H1 (cell line): Measurements from ENCODE around the gene SLC22A14. TPM values are rescaled to one million over a fixed set of nuclear protein-coding genes. Genes with fewer than 3 reads are reported as not detected.

ENCODE experiments used
- CTCF ChIA-PET: fragments of 300-600 bp; sonication (Branson Sonifier 250); formaldehyde crosslinking; loops from one replicate; lab custom pipeline; 2021; ENCODE audit not compliant: partially characterized antibody; lab: Charles Lee
- POLR2A ChIA-PET: fragments of 300-600 bp; sonication (Branson Sonifier 250); formaldehyde crosslinking; loops from one replicate; lab custom pipeline; 2021; ENCODE audit warnings: inconsistent platforms; ENCODE audit not compliant: partially characterized antibody; lab: Charles Lee
- DNase-seq, 2 experiments: peaks; one replicate each; pipeline versions ENCODE4 v3.0.0 to v3.0.0-alpha.2; 2010 to 2022; ENCODE audit warnings: low spot score in 2 of 2, low read depth in 1 of 2, mixed read lengths in 1 of 2
- FAIRE-seq: peaks from 2 replicates; lab custom pipeline; 2011; peaks lifted over from hg19 to GRCh38; lab: Jason Lieb, UNC
- H2AFZ ChIP-seq: 2 replicates; pipeline ENCODE4 v1.8.1; 2012; ENCODE audit warnings: low read length, inconsistent platforms
- H2AK5ac ChIP-seq: 2 replicates; pipeline ENCODE4 v1.6.1; 2013; ENCODE audit warnings: low read depth, low read length
- H2BK120ac ChIP-seq: replicated peaks from 2 replicates; pipeline ENCODE3; 2013; ENCODE audit warnings: low read depth, low read length, inconsistent platforms
- H2BK12ac ChIP-seq: 2 replicates; pipeline ENCODE4 v1.6.1; 2013; ENCODE audit warnings: low read depth, low read length
- H2BK15ac ChIP-seq: 2 replicates; pipeline ENCODE4 v1.6.1; 2013; ENCODE audit warnings: low read length
- H2BK20ac ChIP-seq: 2 replicates; pipeline ENCODE4 v1.6.1; 2013; ENCODE audit warnings: low read length
- H2BK5ac ChIP-seq: 2 replicates; pipeline ENCODE4 v1.6.1; 2013; ENCODE audit warnings: low read depth, low read length
- H3K14ac ChIP-seq: 2 replicates; pipeline ENCODE4 v1.6.1; 2013; ENCODE audit warnings: inconsistent platforms; ENCODE audit not compliant: insufficient read length
- H3K18ac ChIP-seq: 2 replicates; pipeline ENCODE4 v1.6.1; 2013; ENCODE audit warnings: low read length; ENCODE audit errors: extremely low read depth
- H3K23ac ChIP-seq: 2 replicates; pipeline ENCODE4 v1.6.1; 2013; ENCODE audit warnings: inconsistent platforms; ENCODE audit not compliant: insufficient read length
- H3K23me2 ChIP-seq: 2 replicates; pipeline ENCODE4 v1.6.1; 2013; ENCODE audit warnings: low read depth, low read length
- H3K27ac ChIP-seq: 2 replicates; pipeline ENCODE4 v1.6.1; 2011; ENCODE audit warnings: low read depth, low read length, inconsistent platforms
- H3K27me3 ChIP-seq, 4 experiments: replicated peaks in 1 of 4; 1 replicate in 1 of 4; 2 replicates in 3 of 4; pipeline versions ENCODE4 v1.6.1 to v1.8.1; 2011 to 2013; ENCODE audit warnings: low read length in 3 of 4, mild to moderate bottlenecking in 3 of 4, inconsistent platforms in 2 of 4, mixed read lengths in 2 of 4, moderate library complexity in 1 of 4; ENCODE audit not compliant: control insufficient read depth in 3 of 4, insufficient read depth in 3 of 4; ENCODE audit errors: extremely low read depth in 1 of 4
- H3K36me3 ChIP-seq, 4 experiments: 2 replicates each; pipeline versions ENCODE4 v1.6.1 to v1.8.1; 2011 to 2013; ENCODE audit warnings: mild to moderate bottlenecking in 4 of 4, low read length in 3 of 4, moderate library complexity in 2 of 4, control low read depth in 1 of 4, inconsistent platforms in 1 of 4; ENCODE audit not compliant: insufficient read depth in 4 of 4, control insufficient read depth in 2 of 4
- H3K4ac ChIP-seq: replicated peaks from 2 replicates; pipeline ENCODE3; 2013; ENCODE audit warnings: low read length, low read depth, mixed read lengths, inconsistent platforms; ENCODE audit not compliant: insufficient read length
- H3K4me1 ChIP-seq, 4 experiments: replicated peaks in 1 of 4; 1 replicate in 1 of 4; 2 replicates in 3 of 4; pipeline versions ENCODE4 v1.6.1 to v1.8.1; 2011 to 2013; ENCODE audit warnings: low read length in 3 of 4, inconsistent platforms in 2 of 4, mixed read lengths in 1 of 4; ENCODE audit not compliant: insufficient read depth in 4 of 4, control insufficient read depth in 3 of 4
- H3K4me2 ChIP-seq, 2 experiments: 2 replicates each; pipeline versions ENCODE4 v1.6.1 to v1.8.1; 2011 to 2013; ENCODE audit warnings: low read depth in 2 of 2, low read length in 2 of 2, control low read depth in 1 of 2, inconsistent platforms in 1 of 2, mild to moderate bottlenecking in 1 of 2; ENCODE audit not compliant: insufficient read depth in 1 of 2
- H3K4me3 ChIP-seq, 4 experiments: fragments of 200-600, 300-600 bp in 1 of 4; sonication (generic), shearing (Covaris generic), sonication (Bioruptor Twin) in 1 of 4; 2 replicates each; pipeline versions ENCODE4 v1.5.1 to v1.8.1; 2011 to 2016; ENCODE audit warnings: low read length in 4 of 4, low read depth in 3 of 4, control low read depth in 2 of 4, inconsistent platforms in 2 of 4, mild to moderate bottlenecking in 2 of 4, mixed read lengths in 1 of 4, moderate library complexity in 1 of 4; ENCODE audit not compliant: insufficient read depth in 2 of 4; ENCODE audit errors: extremely low read depth in 1 of 4
- H3K56ac ChIP-seq: replicated peaks from 2 replicates; pipeline ENCODE3; 2013; ENCODE audit warnings: low read depth, mild to moderate bottlenecking, mixed read lengths, low read length, inconsistent platforms; ENCODE audit not compliant: insufficient read length
- H3K79me1 ChIP-seq: 2 replicates; pipeline ENCODE4 v1.6.1; 2013; ENCODE audit warnings: low read depth, low read length, control low read depth
- H3K79me2 ChIP-seq, 2 experiments: 2 replicates each; pipeline versions ENCODE4 v1.6.1 to v1.8.1; 2012 to 2013; ENCODE audit warnings: low read length in 2 of 2, mild to moderate bottlenecking in 2 of 2, inconsistent platforms in 1 of 2; ENCODE audit not compliant: insufficient read depth in 2 of 2, control insufficient read depth in 1 of 2
- H3K9ac ChIP-seq, 4 experiments: replicated peaks in 1 of 4; 1 replicate in 1 of 4; 2 replicates in 3 of 4; pipeline versions ENCODE4 v1.6.1 to v1.8.1; 2011 to 2013; ENCODE audit warnings: low read depth in 3 of 4, low read length in 3 of 4, control low read depth in 2 of 4, mild to moderate bottlenecking in 2 of 4, moderate library complexity in 2 of 4, inconsistent platforms in 1 of 4; ENCODE audit errors: extremely low read depth in 1 of 4
- H3K9me3 ChIP-seq, 2 experiments: 2 replicates each; pipeline versions ENCODE4 v1.6.1 to v1.8.1; 2012 to 2013; ENCODE audit warnings: mild to moderate bottlenecking in 2 of 2, moderate library complexity in 2 of 2, control low read depth in 1 of 2, inconsistent platforms in 1 of 2, low read depth in 1 of 2, low read length in 1 of 2, mixed read lengths in 1 of 2; ENCODE audit not compliant: insufficient read depth in 2 of 2
- H4K20me1 ChIP-seq, 2 experiments: replicated peaks in 1 of 2; 2 replicates each; pipeline versions ENCODE3 to v1.8.1; 2011 to 2013; ENCODE audit warnings: inconsistent platforms in 2 of 2, low read length in 2 of 2, mild to moderate bottlenecking in 1 of 2; ENCODE audit not compliant: insufficient read depth in 2 of 2, control insufficient read depth in 1 of 2
- H4K5ac ChIP-seq: 2 replicates; pipeline ENCODE4 v1.6.1; 2013; ENCODE audit warnings: low read length, low read depth, mixed read lengths, inconsistent platforms; ENCODE audit not compliant: insufficient read length
- H4K8ac ChIP-seq: 2 replicates; pipeline ENCODE4 v1.8.0; 2013; ENCODE audit warnings: mild to moderate bottlenecking, moderate library complexity, low read length, inconsistent platforms; ENCODE audit not compliant: insufficient read depth; ENCODE audit errors: extremely low read depth
- H4K91ac ChIP-seq: replicated peaks from 2 replicates; pipeline ENCODE3; 2013; ENCODE audit warnings: low read length, mixed read lengths, inconsistent platforms; ENCODE audit not compliant: insufficient read length
- BCL11A ChIP-seq, 2 experiments: IDR thresholded peaks; one replicate each; pipeline ENCODE4 v1.6.1; 2011; ENCODE audit warnings: low read depth in 2 of 2, low read length in 2 of 2, mild to moderate bottlenecking in 2 of 2
- CEBPB ChIP-seq: IDR thresholded peaks from 2 replicates; pipeline ENCODE4 v1.6.1; 2012; ENCODE audit warnings: low read depth, low read length
- CREB1 ChIP-seq: IDR thresholded peaks from 2 replicates; pipeline ENCODE4 v1.6.1; 2012; ENCODE audit warnings: inconsistent platforms
- EGR1 ChIP-seq: IDR thresholded peaks from 2 replicates; pipeline ENCODE4 v1.6.1; 2011; ENCODE audit warnings: low read depth, low read length, borderline replicate concordance
- KDM1A ChIP-seq: fragments of 200-600, 300-600 bp; sonication (generic); IDR thresholded peaks from 2 replicates; pipeline ENCODE4 v1.7.1; 2016; ENCODE audit warnings: mild to moderate bottlenecking, low read length, borderline replicate concordance
- POLR2A ChIP-seq, 2 experiments: IDR thresholded peaks; 1 replicate in 1 of 2; 2 replicates in 1 of 2; pipeline ENCODE4 v1.6.1; 2011; ENCODE audit warnings: low read depth in 2 of 2, low read length in 2 of 2, mild to moderate bottlenecking in 2 of 2; ENCODE audit errors: control extremely low read depth in 1 of 2
- RFX5 ChIP-seq: IDR thresholded peaks from 2 replicates; pipeline ENCODE4 v1.6.1; 2011; ENCODE audit warnings: low read depth, low read length, improper control_type of control experiment, borderline replicate concordance
- SAP30 ChIP-seq: fragments of 300-600 bp; sonication (generic); IDR thresholded peaks from 2 replicates; pipeline ENCODE4 v1.7.1; 2012; ENCODE audit warnings: low read length, moderate library complexity, mild to moderate bottlenecking, inconsistent platforms; ENCODE audit not compliant: insufficient read depth, insufficient replicate concordance
- SUZ12 ChIP-seq: fragments of 200-600 bp; sonication (generic); IDR thresholded peaks from 2 replicates; pipeline ENCODE4 v1.6.1; 2012; ENCODE audit warnings: mild to moderate bottlenecking, inconsistent platforms, low read length, moderate library complexity, mixed read lengths
- TCF12 ChIP-seq: IDR thresholded peaks from 2 replicates; pipeline ENCODE4 v1.6.1; 2011; ENCODE audit warnings: low read depth, mild to moderate bottlenecking, low read length
- ZNF274 ChIP-seq: IDR thresholded peaks from 2 replicates; pipeline ENCODE4 v1.7.0; 2012; ENCODE audit warnings: low read length, borderline replicate concordance; ENCODE audit errors: extremely low read depth
- WGBS, 2 experiments: shearing (Covaris generic) in 1 of 2; methylation state at CpG; one replicate each; pipeline versions ENCODE4 v1.1.6 to v1.1.7; 2013 to 2015; ENCODE audit warnings: low lambda C conversion rate in 2 of 2, mixed read lengths in 2 of 2, inconsistent platforms in 1 of 2, low coverage in 1 of 2, missing lambda C conversion rate in 1 of 2; ENCODE audit not compliant: insufficient replicate concordance in 2 of 2, insufficient coverage in 1 of 2, insufficient read length in 1 of 2; ENCODE audit errors: extremely low coverage in 1 of 2, missing lambda C conversion rate in 1 of 2; 5-methylcytosine and 5-hydroxymethylcytosine counted together
- polyA plus RNA-seq, 7 experiments: library from polyadenylated mRNA; depleted of rRNA in 3 of 7; stranded (reverse) in 5 of 7; unstranded in 2 of 7; fragments of >200 nt in 5 of 7; fragments of 200-250 nt in 2 of 7; gene quantifications; 1 replicate in 5 of 7; 2 replicates in 1 of 7; 4 replicates in 1 of 7; pipeline versions ENCODE4 v1.2.1 to v1.2.3, GENCODE V29; 2011 to 2013; ENCODE audit warnings: missing spikeins in 2 of 7, mixed read lengths in 2 of 7
- total RNA-seq: library from RNA; stranded (reverse); fragmentation: NEBNext Ultra II Directional; extraction: Animal tissue kit (Norgen Biotek cat#: 25700); gene quantifications from 2 replicates; pipeline ENCODE4 v1.2.1, GENCODE V29; 2021
- TF ChIP-seq, protein P1 (sequence below): IDR thresholded peaks from 2 replicates; pipeline ENCODE4 v1.6.1; 2012; ENCODE audit warnings: inconsistent platforms

Gene SLC22A14
- total and polyA plus RNA-seq, 2 of the 8 experiments (the other 6 are each of a cell fraction or from before 2014, with no cell fraction given): 0.03 TPM; not detected in 1

GRCh38 chr3:38265604-38266307 lies 16.3 kb upstream of the SLC22A14 start, which contains the start of gene SLC22A13:
TSS of gene SLC22A13 (plus strand) at chr3:38265812. CDS start at chr3:38265861, 49 bp downstream.
- H2BK12ac ChIP-seq: no peak within 1 kb of the TSS
- no peak within 1 kb of the TSS for H3K18ac ChIP-seq
- no peaks in the 10 kb centered on the region for H3K9me3 ChIP-seq
- POLR2A ChIA-PET: interaction anchor here (1.2 kb wide), 1 partner anchor 20 kb away, joined by 3 read pairs; no protein-coding TSS in a partner anchor
- no peaks in the 10 kb centered on the region for H3K79me2 ChIP-seq
- H2BK120ac ChIP-seq: no peak within 1 kb of the TSS
- H3K4me1 ChIP-seq: peaks cover 0 to 10% (median 3%) of the 10 kb centered on the region in 4 experiments; a peak in 3 of 7 replicates
- no peak within 1 kb of the TSS for H3K14ac ChIP-seq
- H4K5ac ChIP-seq: no peak within 1 kb of the TSS
- H2BK5ac ChIP-seq: no peak within 1 kb of the TSS
- H2AK5ac ChIP-seq: no peak within 1 kb of the TSS
- H4K8ac ChIP-seq: no peak within 1 kb of the TSS
- DNase-seq (no peak), FAIRE-seq (no peak)
- TF ChIP-seq BCL11A (IDR thresholded peaks at IDR 0.05; ENCODE audit: low read depth in 2 of 2, low read length in 2 of 2) (no peak), RFX5 (no peak), SAP30 (no peak), EGR1 (no peak), ZNF274 (no peak), TCF12 (no peak), CREB1 (no peak), SUZ12 (no peak), KDM1A (no peak), CEBPB (no peak), POLR2A (IDR thresholded peaks at IDR 0.05; ENCODE audit: control extremely low read depth in 1 of 2, low read depth in 2 of 2, low read length in 2 of 2) (no peak)
- TF ChIP-seq, protein P1, sequence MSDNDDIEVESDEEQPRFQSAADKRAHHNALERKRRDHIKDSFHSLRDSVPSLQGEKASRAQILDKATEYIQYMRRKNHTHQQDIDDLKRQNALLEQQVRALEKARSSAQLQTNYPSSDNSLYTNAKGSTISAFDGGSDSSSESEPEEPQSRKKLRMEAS: no peak
- H3K4me2 ChIP-seq: no peak within 1 kb of the TSS
- 0 out of 2 replicates have a peak, but pooled peaks cover 3% of the 10 kb centered on the region for H3K23me2 ChIP-seq
- no peak within 1 kb of the TSS for H2AFZ ChIP-seq
- no peaks in the 10 kb centered on the region; a peak in 1 of 7 replicates for H3K27me3 ChIP-seq
- no peak within 1 kb of the TSS for H3K4me3 ChIP-seq
- peak within 1 kb of the TSS; percentile 48; the same call in 1 of the 2 replicates for H2BK20ac ChIP-seq
- no peaks in the 10 kb centered on the region for H3K79me1 ChIP-seq
- H3K4ac ChIP-seq: peak within 1 kb of the TSS; percentile 58
- no peak within 1 kb of the TSS for H3K23ac ChIP-seq
- no peaks in the 10 kb centered on the region for H4K20me1 ChIP-seq
- CTCF ChIA-PET: interaction anchor here (1.0 to 1.5 kb wide), 3 partner anchors 33 to 262 kb away, joined by 3 read pairs; no protein-coding TSS in a partner anchor
- H3K36me3 ChIP-seq: no peaks in the 10 kb centered on the region
- 91% methylated on average over 9 of the region's 9 CpGs; no CpG with 5 or more reads in 1 of the 2 experiments for WGBS, 2 experiments
- H4K91ac ChIP-seq: no peak within 1 kb of the TSS
- H3K27ac ChIP-seq: no peak within 1 kb of the TSS
- no peak within 1 kb of the TSS for H2BK15ac ChIP-seq
- no peak within 1 kb of the TSS for H3K9ac ChIP-seq
- no peak within 1 kb of the TSS for H3K56ac ChIP-seq
